HG03469 (cell line): ENCODE measurements around the gene SLC9A5.

Experiments used
- ATAC-seq: cut with Tn5 transposase; IDR thresholded peaks from one replicate; pipeline ENCODE4 v1.9.1; 2021; ENCODE audit warnings: mild to moderate bottlenecking, moderate library complexity, moderate number of reproducible peaks; ENCODE audit not compliant: unreplicated experiment

The SLC9A5 gene

GRCh38 chr16:67280090-67281015 lies 31.6 kb downstream of the SLC9A5 start:
- ATAC-seq, result no peak

- no peak for ATAC-seq
These were observed 33.0 kb downstream of the SLC9A5 start for GRCh38 chr16:67281536-67282446.

- ATAC-seq, result no peak
These were observed 33.6 kb downstream of the SLC9A5 start for GRCh38 chr16:67282447-67282805.

GRCh38 chr16:67283039-67283825 lies 34.5 kb downstream of the SLC9A5 start:
- ATAC-seq, result no peak

GRCh38 chr16:67283826-67284555 lies 35.2 kb downstream of the SLC9A5 start:
- no peak for ATAC-seq

- ATAC-seq, result no peak
These were observed 36.2 kb downstream of the SLC9A5 start for GRCh38 chr16:67284699-67285646.

- ATAC-seq, result no peak
These were observed 37.9 kb downstream of the SLC9A5 start for GRCh38 chr16:67286441-67287235.

GRCh38 chr16:67287960-67288359 lies 39.2 kb downstream of the SLC9A5 start:
- no peak for ATAC-seq

GRCh38 chr16:67291461-67291860 lies 42.7 kb downstream of the SLC9A5 start:
- no peak for ATAC-seq

GRCh38 chr16:67294171-67294757 lies 45.5 kb downstream of the SLC9A5 start:
- no peak for ATAC-seq

GRCh38 chr16:67294938-67295361 lies 46.2 kb downstream of the SLC9A5 start:
- no peak for ATAC-seq

GRCh38 chr16:67296420-67296819 lies 47.6 kb downstream of the SLC9A5 start:
- ATAC-seq, result no peak

- no peak for ATAC-seq
These were observed 49.5 kb downstream of the SLC9A5 start for GRCh38 chr16:67298277-67298676.

- no peak for ATAC-seq
These were observed 50.5 kb downstream of the SLC9A5 start for GRCh38 chr16:67299269-67299668.

- no peak for ATAC-seq
These were observed 52.5 kb downstream of the SLC9A5 start for GRCh38 chr16:67301080-67301782.

GRCh38 chr16:67302076-67302475 lies 53.3 kb downstream of the SLC9A5 start:
- no peak for ATAC-seq

- no peak for ATAC-seq
These were observed 54.2 kb downstream of the SLC9A5 start for GRCh38 chr16:67302970-67303369.
